ENCODE measurements around the gene OR6C68.
"Not testable (repeated sequence)": the region's sequence is repeated elsewhere in the genome, so short reads cannot be mapped to it uniquely, and the experiment has no call there.

OR6C68 gene

GRCh38 chr12:55492078-55492477 is at the start of gene OR6C68:
Gene OR6C68, plus strand, starts transcription at chr12:55492378. Its CDS starts 0 bp downstream, at chr12:55492378.
- H3K27me3 Mint-ChIP-seq (ENCODE audit: low read depth), result no peaks in the 10 kb centered on the region
- no peak within 1 kb of the TSS for H3K4me3 Mint-ChIP-seq
- TF ChIP-seq CTCF (IDR thresholded peaks at IDR 0.05; ENCODE audit: unreplicated experiment in 3 of 3), result no peak
- no peaks in the 10 kb centered on the region for H3K36me3 Mint-ChIP-seq (ENCODE audit: low read depth)
- H3K4me1 Mint-ChIP-seq, result no peaks in the 10 kb centered on the region
- no peak within 1 kb of the TSS for H3K27ac Mint-ChIP-seq
- no peaks in the 10 kb centered on the region for H3K9me3 Mint-ChIP-seq

GRCh38 chr12:55443776-55444175 is 48.4 kb upstream of the OR6C68 start, which contains the start of gene OR6C2:
Gene OR6C2, plus strand, starts transcription at chr12:55444076. Its CDS starts 8,138 bp downstream, at chr12:55452214.
- no peaks in the 10 kb centered on the region for H3K27me3 Mint-ChIP-seq (ENCODE audit: low read depth)
- H3K4me3 Mint-ChIP-seq, result no peak within 1 kb of the TSS
- no peak for TF ChIP-seq CTCF (IDR thresholded peaks at IDR 0.05; ENCODE audit: unreplicated experiment in 3 of 3)
- peaks cover 16% of the 10 kb centered on the region for H3K9me3 Mint-ChIP-seq
- H3K27ac Mint-ChIP-seq, result no peak within 1 kb of the TSS
- no peaks in the 10 kb centered on the region for H3K36me3 Mint-ChIP-seq (ENCODE audit: low read depth)
- no peaks in the 10 kb centered on the region for H3K4me1 Mint-ChIP-seq

- H3K27me3 Mint-ChIP-seq (ENCODE audit: low read depth), result no peaks in the 10 kb centered on the region
- peaks cover 11% of the 10 kb centered on the region for H3K9me3 Mint-ChIP-seq
- H3K36me3 Mint-ChIP-seq (ENCODE audit: low read depth), result no peaks in the 10 kb centered on the region
- H3K4me1 Mint-ChIP-seq, result no peaks in the 10 kb centered on the region
- no peak for TF ChIP-seq CTCF (IDR thresholded peaks at IDR 0.05; ENCODE audit: unreplicated experiment in 3 of 3)
- H3K27ac Mint-ChIP-seq, result no peak overlapping the region
- no peak overlapping the region for H3K4me3 Mint-ChIP-seq
Observed at GRCh38 chr12:55445357-55445756, 46.8 kb upstream of the OR6C68 start.

GRCh38 chr12:55446326-55446725 is 45.9 kb upstream of the OR6C68 start:
- TF ChIP-seq CTCF (IDR thresholded peaks at IDR 0.05; ENCODE audit: unreplicated experiment in 3 of 3), result peak in 2 of 3 experiments; percentile 21 to 24
- H3K27me3 Mint-ChIP-seq (ENCODE audit: low read depth), result no peaks in the 10 kb centered on the region
- H3K4me3 Mint-ChIP-seq, result no peak overlapping the region
- H3K4me1 Mint-ChIP-seq, result no peaks in the 10 kb centered on the region
- H3K36me3 Mint-ChIP-seq (ENCODE audit: low read depth), result no peaks in the 10 kb centered on the region
- peak overlapping the region in 1 of 3 experiments; percentile 13 for H3K27ac Mint-ChIP-seq
- H3K9me3 Mint-ChIP-seq, result peaks cover 5% of the 10 kb centered on the region

- no peaks in the 10 kb centered on the region for H3K27me3 Mint-ChIP-seq (ENCODE audit: low read depth)
- no peak overlapping the region for H3K27ac Mint-ChIP-seq
- TF ChIP-seq CTCF (IDR thresholded peaks at IDR 0.05; ENCODE audit: unreplicated experiment in 3 of 3), result no peak
- H3K4me1 Mint-ChIP-seq, result no peaks in the 10 kb centered on the region
- H3K36me3 Mint-ChIP-seq (ENCODE audit: low read depth), result no peaks in the 10 kb centered on the region
- H3K4me3 Mint-ChIP-seq, result no peak overlapping the region
- no peaks in the 10 kb centered on the region for H3K9me3 Mint-ChIP-seq
Observed at GRCh38 chr12:55448825-55449224, 43.4 kb upstream of the OR6C68 start.

GRCh38 chr12:55464926-55465325 is 27.3 kb upstream of the OR6C68 start:
- H3K9me3 Mint-ChIP-seq; H3K4me3 Mint-ChIP-seq; H3K27ac Mint-ChIP-seq; H3K36me3 Mint-ChIP-seq (ENCODE audit: low read depth); H3K4me1 Mint-ChIP-seq; H3K27me3 Mint-ChIP-seq (ENCODE audit: low read depth): not testable (repeated sequence)

All from nephron (organoid).